HL-60/S4 treated with phorbol 12-myristate 13-acetate at 8.2 ng/mL for 4 days and 3 days (cell line): ENCODE data around the gene GABRG3.

ENCODE experiments used
- in situ Hi-C: fragments of 300-500 bp; cut with MboI; formaldehyde crosslinking; loops from 2 replicates; pipeline ENCODE4 v1.15.0; 2022; ENCODE audit warnings: low sequenced_read_pairs

The GABRG3 gene

DNA sequence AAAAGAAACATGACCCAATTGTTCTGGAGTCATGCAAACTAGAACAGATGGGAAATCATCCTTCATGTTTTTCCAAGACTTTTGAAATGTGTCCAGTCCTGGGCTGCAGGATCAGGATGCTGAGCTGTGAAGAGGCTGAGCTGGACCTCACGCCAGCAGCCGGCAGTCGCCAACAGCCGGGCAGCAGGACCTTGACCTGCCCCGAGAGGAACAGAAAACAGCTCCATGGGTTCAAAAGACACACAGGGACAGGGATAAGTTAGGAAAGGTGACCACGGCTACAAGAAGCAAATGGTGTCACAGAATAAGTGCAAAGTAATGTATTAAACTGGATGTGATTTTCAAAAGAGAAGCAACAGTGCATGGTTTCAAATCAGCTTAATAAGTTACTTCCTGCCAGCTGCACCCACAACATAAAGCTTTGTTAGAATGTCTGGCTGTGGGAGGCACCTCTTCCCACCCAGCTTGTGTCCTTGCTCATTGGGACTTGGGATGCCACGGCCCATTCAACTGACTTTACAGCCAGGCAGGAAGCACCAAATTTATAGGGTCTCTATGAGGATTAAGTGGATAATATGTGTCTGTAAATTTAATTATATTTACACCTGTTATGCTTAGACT, 266.4 kb downstream of the GABRG3 start:
- in situ Hi-C loops: no loop called here

- in situ Hi-C loops: no loop called here
These were observed 267.2 kb downstream of the GABRG3 start for GRCh38 chr15:27238209-27238608.

- in situ Hi-C loops: no loop called here
These were observed 267.9 kb downstream of the GABRG3 start for GRCh38 chr15:27238707-27239423.

- in situ Hi-C loops: no loop called here
These were observed 271.0 kb downstream of the GABRG3 start for GRCh38 chr15:27241943-27242342.

DNA sequence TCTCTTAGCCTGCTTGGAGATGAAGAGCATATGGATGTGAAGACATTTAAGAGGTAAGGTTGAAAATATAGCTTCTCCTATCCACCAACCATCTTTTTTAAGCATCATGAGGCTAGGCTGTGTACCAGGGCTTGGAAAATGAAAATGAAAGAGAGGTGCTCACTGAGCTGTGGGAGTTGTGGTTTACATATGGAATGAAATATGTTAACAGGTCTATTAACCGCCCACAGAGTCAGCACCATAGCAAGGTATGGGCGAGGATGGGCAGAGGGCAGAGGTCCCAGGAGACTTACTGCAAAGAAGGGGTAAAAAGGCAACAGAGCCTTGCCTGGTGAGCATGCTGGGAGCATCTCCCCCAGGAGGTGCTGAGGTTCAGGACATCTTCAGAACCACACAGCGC, 273.1 kb downstream of the GABRG3 start:
- in situ Hi-C loops: no loop called here

DNA sequence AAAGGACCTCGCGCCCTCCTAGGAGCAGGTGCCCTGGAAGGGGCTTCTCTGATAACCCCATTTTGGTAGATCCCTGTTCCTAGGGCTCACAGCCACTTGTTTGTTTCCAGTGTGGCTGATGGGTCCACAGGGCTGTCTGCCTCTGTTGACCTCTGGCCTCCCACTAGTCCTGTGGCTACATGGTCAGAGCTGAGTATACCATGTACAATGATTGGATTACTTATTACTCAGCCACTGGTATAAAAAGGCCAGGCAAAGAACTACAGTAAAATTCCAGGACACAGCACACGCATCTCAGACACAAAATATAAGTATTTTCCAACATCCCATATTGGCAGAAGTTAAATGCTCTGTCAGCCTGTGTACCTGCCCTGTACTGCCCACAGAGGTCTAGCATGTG, 277.3 kb downstream of the GABRG3 start:
- in situ Hi-C loops: no loop called here

- in situ Hi-C loops: no loop called here
These were observed 278.2 kb downstream of the GABRG3 start for GRCh38 chr15:27249046-27249759.

DNA sequence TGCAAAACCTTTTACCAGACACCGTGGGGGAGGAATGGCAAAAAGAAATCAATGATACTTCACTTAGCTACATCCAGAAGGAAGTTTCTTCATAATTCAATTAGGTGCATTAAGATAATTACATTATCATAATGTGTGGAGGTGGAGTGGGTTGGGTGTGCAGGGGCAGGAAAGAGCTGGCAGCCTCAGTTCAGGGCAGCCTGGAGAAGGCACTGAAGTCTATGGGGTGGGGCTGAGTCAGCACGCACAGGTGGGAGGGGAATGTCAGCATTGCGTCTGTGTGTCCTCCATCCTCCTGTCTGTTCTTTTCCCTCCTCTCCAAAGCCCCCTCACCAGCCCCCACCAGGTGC, 278.8 kb downstream of the GABRG3 start:
- in situ Hi-C loops: no loop called here

GRCh38 chr15:27250223-27250622, 279.2 kb downstream of the GABRG3 start:
- in situ Hi-C loops: no loop called here

DNA sequence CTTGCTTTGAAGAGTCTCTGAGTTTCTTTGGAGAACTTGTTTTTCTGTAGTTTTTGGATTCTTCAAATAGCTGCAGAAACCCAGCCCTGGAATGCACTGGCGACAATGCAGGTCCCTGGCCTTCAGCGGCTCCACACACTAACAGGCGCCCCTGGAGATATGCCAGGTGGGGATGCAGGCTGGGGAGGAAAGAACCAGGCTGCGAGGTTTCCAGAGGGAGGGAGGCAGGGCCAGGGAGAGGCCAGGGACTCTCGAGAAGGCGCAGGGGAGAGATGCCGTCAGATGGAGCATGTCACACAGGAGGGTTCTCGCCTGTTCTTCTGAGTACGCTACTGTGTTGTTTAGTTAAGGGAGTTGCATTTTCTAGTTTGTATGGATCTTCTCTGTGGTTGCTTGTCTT, 283.1 kb downstream of the GABRG3 start:
- in situ Hi-C loops: no loop called here

DNA sequence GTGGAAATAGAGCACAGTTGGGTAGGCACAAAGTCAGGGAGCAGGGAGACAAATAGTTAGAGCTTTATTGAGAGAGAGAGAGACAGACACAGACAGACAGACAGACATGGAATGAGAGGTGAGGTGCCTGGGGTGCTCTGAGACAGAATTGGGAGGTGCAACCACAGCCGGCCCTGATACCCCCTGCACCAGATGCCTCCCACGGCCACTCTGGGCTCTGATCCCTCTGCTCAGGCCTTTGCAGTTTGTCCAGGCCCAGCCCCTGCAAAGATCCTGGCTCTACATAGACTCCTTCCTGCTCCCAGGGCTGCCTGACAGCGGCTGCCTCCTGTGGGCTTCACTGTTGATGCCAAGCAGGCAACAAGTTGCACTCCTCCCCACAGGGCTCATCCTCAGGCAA, 283.8 kb downstream of the GABRG3 start:
- in situ Hi-C loops: no loop called here

DNA sequence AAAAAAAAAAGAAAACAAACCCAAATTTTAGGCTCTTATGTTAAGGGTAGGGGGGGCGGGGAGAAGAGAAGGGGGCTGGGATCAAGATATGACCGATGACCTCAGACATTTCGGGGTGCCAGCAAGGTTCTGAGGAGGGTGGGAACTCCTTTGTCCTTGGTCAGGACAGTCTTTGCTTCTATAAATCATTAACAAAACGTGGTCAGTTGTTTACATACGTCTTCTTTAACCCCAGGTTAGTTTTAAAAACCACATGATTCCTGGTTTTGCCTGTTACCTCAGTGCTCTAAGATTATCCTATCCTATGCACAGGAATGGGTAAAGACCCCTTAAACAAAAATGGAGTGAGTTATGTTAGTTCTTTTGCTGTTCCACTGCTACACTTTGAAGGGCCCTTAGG, 285.5 kb downstream of the GABRG3 start:
- in situ Hi-C loops: no loop called here

DNA sequence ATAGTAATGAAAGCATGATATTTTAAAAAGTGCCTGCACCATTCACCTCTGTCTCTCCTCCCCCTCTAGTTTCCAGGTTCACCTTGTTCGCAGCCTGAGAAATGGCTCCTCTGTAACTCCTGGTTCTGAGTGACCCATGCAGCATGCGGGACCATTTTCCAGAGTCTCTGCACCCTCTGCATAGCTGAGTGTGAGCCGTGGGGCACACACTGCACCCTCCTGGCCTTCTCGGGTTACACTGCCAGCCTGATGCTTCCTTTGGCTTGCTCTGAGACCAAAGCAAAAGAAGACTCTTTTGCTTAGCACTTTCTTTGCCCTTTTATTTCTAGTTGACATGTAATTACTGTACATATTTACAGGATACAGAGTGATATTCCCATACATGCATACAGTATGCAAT, 287.3 kb downstream of the GABRG3 start:
- in situ Hi-C loops: no loop called here

GRCh38 chr15:27260523-27260922, 289.5 kb downstream of the GABRG3 start:
- in situ Hi-C loops: no loop called here

DNA sequence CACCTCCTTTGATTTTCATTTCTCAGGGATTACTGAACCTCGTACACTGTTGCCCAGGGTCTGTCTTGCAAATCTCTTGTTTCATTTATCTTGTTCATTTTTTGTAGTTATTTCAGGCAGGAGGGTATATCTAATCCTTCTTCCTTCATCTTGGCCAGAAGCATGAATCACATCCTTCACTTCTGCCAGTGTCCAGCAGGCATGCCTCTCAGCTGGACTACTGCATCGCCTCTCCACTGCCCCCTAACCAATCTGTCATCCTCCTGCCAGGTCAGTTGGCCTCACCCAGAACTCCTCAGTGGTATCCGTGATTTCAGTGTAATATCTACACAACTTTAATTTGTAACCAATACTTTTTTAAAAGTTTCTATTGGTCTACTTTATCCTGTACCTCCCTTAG, 297.9 kb downstream of the GABRG3 start:
- in situ Hi-C loops: no loop called here

DNA sequence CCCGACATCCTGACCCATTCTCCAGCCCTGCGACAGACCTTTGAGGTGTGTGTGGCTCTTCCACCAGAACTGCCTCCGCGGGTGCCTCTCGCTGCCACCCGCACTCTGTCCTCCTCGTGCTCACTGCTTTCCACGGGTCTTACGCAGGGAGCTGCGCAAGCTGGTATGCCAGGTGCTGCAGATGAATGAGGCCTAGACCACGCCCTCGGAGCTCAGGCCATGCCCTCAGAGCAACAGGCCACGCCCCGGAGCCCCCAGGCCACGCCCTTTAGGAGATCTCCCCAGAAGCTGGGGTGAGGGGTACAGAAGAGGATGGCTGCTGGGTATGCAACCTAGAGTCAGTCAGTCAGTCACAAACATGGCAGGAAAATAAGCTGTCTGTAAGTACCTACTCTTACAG, 300.3 kb downstream of the GABRG3 start:
- in situ Hi-C loops: no loop called here

GRCh38 chr15:27272427-27272826, 301.4 kb downstream of the GABRG3 start:
- in situ Hi-C loops: no loop called here

GRCh38 chr15:27273506-27273905, 302.5 kb downstream of the GABRG3 start:
- in situ Hi-C loops: no loop called here

GRCh38 chr15:27278761-27279160, 307.8 kb downstream of the GABRG3 start:
- in situ Hi-C loops: no loop called here

- in situ Hi-C loops: no loop called here
These were observed 321.7 kb downstream of the GABRG3 start for GRCh38 chr15:27292641-27293040.

DNA sequence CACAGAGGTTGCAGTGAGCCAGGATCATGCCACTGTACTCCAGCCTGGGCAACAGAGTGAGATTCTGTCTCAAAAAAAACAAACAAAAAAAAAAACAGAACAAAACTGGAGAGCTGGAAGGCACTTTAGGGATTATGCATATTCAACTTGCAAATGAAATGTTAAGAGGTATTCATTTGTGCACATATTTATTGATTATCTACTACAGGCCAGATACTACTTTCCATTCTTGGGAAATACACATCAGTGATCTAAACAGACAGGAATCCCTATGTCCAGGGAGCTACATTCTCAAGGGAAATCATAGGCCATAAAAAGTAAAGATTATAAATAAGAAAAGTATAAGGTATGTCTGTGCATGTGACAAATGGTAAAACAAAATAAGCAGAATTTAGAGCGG, 322.6 kb downstream of the GABRG3 start:
- in situ Hi-C loops: no loop called here

GRCh38 chr15:27317736-27318135, 346.8 kb downstream of the GABRG3 start:
- in situ Hi-C loops: no loop called here
